Cardiac septum (tissue), 1 donor: ENCODE measurements around the gene KCND3. TPM values are rescaled to one million over a fixed set of nuclear protein-coding genes. Genes with fewer than 3 reads are reported as not detected.
A peak's percentile ranks its signal among the peaks of the same experiment; 100 is the strongest.

Experiments
- DNase-seq: peaks from one replicate; pipeline ENCODE4 v3.0.0-alpha.2; 2020; ENCODE audit warnings: low spot score
- intact Hi-C: fragments of 100-400 bp; cut with DNase I; formaldehyde crosslinking; loops from one replicate; pipeline ENCODE4 v1.14.0; 2022
- total RNA-seq: library from RNA; stranded (reverse); fragmentation: NEBNext Ultra II Directional; extraction: Animal tissue kit (Norgen Biotek cat#: 25700); gene quantifications from one replicate; pipeline ENCODE4 v1.2.1, GENCODE V29; 2021
- donor health status: DM: no; HTN: no; CAD: no.

The KCND3 gene
- total RNA-seq, 1 donor from 2014 or later, result 14.2 TPM

DNA sequence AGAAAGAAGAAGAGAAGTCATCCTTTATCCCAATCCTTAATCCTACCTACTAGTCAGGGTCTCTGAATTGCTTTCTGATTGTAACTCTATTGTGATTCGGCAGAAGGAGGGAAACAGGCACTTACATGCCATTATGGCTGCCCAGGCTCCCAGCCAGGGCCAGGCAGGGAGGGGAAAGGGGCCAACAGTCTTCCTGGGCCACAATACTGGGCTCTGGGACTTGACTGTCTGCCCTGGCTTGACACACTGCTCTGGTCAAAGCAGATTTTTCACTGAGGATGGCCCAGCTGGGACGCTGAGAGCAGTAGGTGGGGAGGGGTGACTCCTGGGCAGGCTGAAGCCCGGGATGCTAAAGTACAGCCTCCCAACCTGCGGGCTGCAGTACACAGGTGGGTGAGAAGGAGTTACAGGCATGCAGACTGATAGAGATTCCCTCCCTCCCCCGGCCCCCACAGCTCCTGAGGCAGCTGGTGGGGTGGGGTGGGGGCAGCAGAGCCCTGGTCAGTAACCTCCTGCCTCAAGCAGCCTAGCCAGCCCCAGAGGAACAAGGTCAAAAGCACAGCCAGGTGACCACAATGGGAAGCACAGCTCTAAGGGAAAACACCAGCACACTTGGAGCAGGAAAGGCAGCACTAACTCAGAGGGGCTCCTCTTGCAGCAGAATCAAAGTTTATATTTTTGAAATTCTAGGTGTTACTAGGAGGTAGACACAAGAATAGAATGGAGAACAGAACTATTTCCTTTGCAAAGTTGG is 25.3 kb downstream of the KCND3 start:
- DNase-seq, result no peak
- intact Hi-C loops, result loop anchor here (5.0 kb wide), 1 partner anchor 82 kb away; no protein-coding TSS in a partner anchor

- no peak for DNase-seq
- intact Hi-C loops, result loop anchor here (5.0 kb wide), 1 partner anchor 80 kb away; no protein-coding TSS in a partner anchor
Observed at GRCh38 chr1:111961773-111962565, 27.5 kb downstream of the KCND3 start.

- intact Hi-C loops, result loop anchor here (5.0 kb wide), 1 partner anchor 79 kb away; no protein-coding TSS in a partner anchor
- DNase-seq, result no peak
Observed at GRCh38 chr1:111961016-111961415, 28.5 kb downstream of the KCND3 start.

GRCh38 chr1:111959436-111959835 is 30.0 kb downstream of the KCND3 start:
- DNase-seq, result no peak
- intact Hi-C loops, result loop anchor here (5.0 kb wide), 1 partner anchor 52 kb away; no protein-coding TSS in a partner anchor

- intact Hi-C loops, result loop anchor here (5.0 kb wide), 1 partner anchor 52 kb away; no protein-coding TSS in a partner anchor
- DNase-seq, result no peak
Observed at GRCh38 chr1:111958851-111959250, 30.6 kb downstream of the KCND3 start.

DNA sequence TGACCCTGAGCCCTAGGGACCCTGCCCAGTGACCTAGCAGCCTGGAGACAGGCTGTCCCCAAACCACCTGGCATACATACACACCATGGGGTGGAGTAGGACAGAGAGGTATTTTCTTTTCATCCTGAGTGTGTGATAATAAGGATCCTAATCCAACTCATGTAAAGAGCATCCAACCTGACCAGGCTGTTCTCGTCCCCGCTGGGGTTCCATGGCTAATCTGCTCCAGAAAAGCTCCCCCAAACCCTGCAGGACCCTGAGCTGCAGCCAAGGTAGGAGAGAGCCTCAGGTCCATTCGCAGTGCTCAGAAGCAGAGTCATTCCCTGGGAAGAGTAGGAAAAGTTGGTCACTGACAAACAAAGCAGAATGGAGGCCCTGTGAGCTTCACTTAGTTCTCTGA is 31.4 kb downstream of the KCND3 start:
- intact Hi-C loops, result loop anchor here (5.0 kb wide), 1 partner anchor 51 kb away; no protein-coding TSS in a partner anchor
- no peak for DNase-seq

- intact Hi-C loops, result loop anchor here (5.0 kb wide), 1 partner anchor 49 kb away; no protein-coding TSS in a partner anchor
Observed at GRCh38 chr1:111956155-111956771, 33.2 kb downstream of the KCND3 start.

DNA sequence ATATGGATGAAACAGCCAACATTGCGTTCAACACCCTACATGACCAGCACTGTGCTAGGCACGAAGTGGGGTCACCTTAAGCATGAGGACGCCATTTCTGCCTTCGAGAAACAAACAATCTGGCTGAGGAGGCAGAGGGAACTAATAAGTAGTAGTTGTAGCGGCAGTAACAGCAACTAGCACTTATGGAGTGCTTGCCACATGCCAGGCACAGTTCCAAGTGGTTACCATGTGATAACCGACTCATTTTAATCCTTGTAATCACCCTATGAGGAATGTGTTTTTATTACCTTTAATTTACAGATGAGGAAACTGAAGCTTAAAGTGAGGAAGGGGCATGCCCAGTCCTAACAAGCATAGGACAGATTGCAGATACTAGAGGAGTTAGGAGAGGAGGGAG is 33.7 kb downstream of the KCND3 start:
- no peak for DNase-seq
- intact Hi-C loops, result loop anchor here (5.0 kb wide), 1 partner anchor 48 kb away; no protein-coding TSS in a partner anchor

More at GRCh38 chr1:111956155-111956771, 33.2 kb downstream of the KCND3 start:
- DNase-seq, result no peak

DNA sequence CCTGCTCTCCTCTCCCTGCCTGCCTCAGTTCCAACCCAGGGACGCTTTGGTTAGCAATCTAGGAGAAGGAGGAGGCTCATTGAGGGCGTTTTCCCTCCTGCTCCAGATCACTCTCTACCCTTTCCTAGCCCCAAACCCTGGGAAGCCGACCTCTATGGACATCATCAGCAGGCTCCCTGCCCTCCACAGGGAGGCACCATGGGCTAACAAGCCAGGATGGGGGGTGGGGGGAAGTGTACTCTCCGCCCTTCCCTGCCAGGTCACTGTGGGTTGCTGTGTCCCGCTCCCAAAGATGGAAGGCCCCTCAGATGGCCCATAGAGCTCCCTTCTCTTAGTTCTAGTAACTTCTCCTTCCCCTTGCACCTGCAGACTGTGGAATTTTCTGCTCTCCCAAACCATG is 35.7 kb downstream of the KCND3 start:
- intact Hi-C loops, result no loop called here
- no peak for DNase-seq

DNA sequence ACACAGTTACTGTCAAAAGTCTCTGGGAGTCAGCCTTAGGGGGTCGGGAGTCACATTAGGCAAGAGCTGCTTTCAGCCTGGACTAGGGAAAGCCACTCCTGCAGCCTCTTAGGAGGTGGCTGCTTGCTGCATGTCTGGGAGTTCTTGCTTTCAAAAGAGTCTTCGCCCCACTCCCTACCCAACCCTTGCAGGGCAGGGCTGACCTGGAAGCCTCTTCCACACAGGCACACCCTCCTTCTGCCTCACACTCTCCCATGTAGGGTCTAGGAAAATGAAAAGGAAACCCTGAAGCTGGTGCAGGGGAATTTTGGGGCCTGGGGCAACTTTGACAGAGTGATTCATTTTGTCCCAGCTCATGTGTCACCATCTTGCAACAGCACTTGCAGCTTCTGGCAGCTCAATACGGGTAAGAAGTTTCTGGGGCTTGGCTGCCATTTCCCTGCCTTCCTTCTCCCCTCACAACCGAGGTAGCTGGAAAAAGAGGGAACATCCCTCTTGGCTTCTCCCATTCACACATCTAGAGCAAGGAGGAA is 37.3 kb downstream of the KCND3 start:
- intact Hi-C loops, result no loop called here
- DNase-seq, result no peak

- intact Hi-C loops, result loop anchor here (1.0 to 2.0 kb wide), 2 partner anchors 28 to 38 kb away; no protein-coding TSS in a partner anchor
Observed at GRCh38 chr1:111948209-111949171, 41.0 kb downstream of the KCND3 start.

GRCh38 chr1:111943846-111944749 is 45.4 kb downstream of the KCND3 start:
- intact Hi-C loops, result no loop called here
- DNase-seq, result no peak

More at GRCh38 chr1:111948209-111949171, 41.0 kb downstream of the KCND3 start:
- DNase-seq, result peak; percentile 79

- DNase-seq, result no peak
- intact Hi-C loops, result no loop called here
Observed at GRCh38 chr1:111943066-111943465, 46.4 kb downstream of the KCND3 start.

DNA sequence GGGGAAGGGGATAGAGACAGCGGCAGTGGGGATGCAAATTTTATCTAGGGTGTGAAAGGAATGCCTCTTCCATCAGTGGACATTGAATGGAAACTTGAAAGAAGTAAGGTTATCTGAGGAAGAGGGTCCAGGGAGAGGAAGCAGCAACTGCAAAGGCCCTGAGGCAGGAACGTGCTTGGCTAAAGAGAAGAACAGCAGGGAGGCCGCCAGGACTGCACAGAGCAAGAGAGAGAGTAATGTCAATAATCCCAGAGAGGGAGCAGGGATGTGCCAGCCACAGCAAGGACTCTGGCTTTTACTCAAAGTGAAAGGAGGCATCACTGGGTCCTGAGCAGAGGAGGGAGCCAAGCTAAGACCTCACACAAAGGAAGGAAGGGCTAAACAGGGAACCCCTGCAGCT is 50.9 kb downstream of the KCND3 start:
- peak; percentile 73 for DNase-seq
- intact Hi-C loops, result no loop called here

DNA sequence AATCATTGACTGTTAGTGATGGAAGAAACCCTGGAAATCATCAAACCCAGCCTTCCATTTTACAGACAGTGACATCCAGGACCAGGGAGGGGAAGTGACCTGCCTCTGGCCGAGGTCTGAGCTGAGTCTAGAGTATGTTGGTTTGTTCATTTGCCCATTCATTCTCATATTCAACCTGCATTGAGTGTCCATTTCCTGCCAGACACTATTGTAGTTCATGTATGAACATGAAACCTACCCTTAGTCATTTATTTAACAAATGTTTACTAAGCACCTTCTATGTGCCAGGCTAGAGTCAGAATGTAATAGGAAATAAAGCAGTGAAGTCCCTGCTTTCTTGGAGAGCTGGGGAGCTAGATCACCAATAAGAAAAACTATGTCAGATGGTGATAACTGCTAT is 51.3 kb downstream of the KCND3 start:
- no peak for DNase-seq
- intact Hi-C loops, result no loop called here

- DNase-seq, result peak; percentile 70
- intact Hi-C loops, result no loop called here
Observed at GRCh38 chr1:111937147-111937725, 52.2 kb downstream of the KCND3 start.
